ENCODE measurements around the gene NDUFS2.
"Not testable (repeated sequence)": the region's sequence is repeated elsewhere in the genome, so short reads cannot be mapped to it uniquely, and the experiment has no call there.

NDUFS2 gene

GRCh38 chr1:161216945-161217712 lies 15.0 kb downstream of the NDUFS2 start:
- peaks cover 17% of the 10 kb centered on the region for H3K27me3 Mint-ChIP-seq
- no peak overlapping the region for H3K4me3 Mint-ChIP-seq
- H3K4me1 Mint-ChIP-seq, result peaks cover 27% of the 10 kb centered on the region
- H3K9me3 Mint-ChIP-seq, result no peaks in the 10 kb centered on the region
- peaks cover 29% of the 10 kb centered on the region for H3K36me3 Mint-ChIP-seq
- peak; percentile 91 for ATAC-seq
- H3K27ac Mint-ChIP-seq, result no peak overlapping the region

GRCh38 chr1:161217831-161218230 lies 15.7 kb downstream of the NDUFS2 start:
- H3K27me3 Mint-ChIP-seq, result peaks cover 24% of the 10 kb centered on the region
- H3K9me3 Mint-ChIP-seq, result no peaks in the 10 kb centered on the region
- peaks cover 25% of the 10 kb centered on the region for H3K36me3 Mint-ChIP-seq
- H3K4me1 Mint-ChIP-seq, result peaks cover 27% of the 10 kb centered on the region
- H3K27ac Mint-ChIP-seq, result no peak overlapping the region
- no peak for ATAC-seq
- no peak overlapping the region for H3K4me3 Mint-ChIP-seq

- H3K4me1 Mint-ChIP-seq, result peaks cover 27% of the 10 kb centered on the region
- no peak overlapping the region for H3K4me3 Mint-ChIP-seq
- H3K9me3 Mint-ChIP-seq, result no peaks in the 10 kb centered on the region
- no peak overlapping the region for H3K27ac Mint-ChIP-seq
- peaks cover 18% of the 10 kb centered on the region for H3K36me3 Mint-ChIP-seq
- ATAC-seq, result no peak
- peaks cover 30% of the 10 kb centered on the region for H3K27me3 Mint-ChIP-seq
Measured at GRCh38 chr1:161218301-161219077, 16.3 kb downstream of the NDUFS2 start.

- H3K27me3 Mint-ChIP-seq, result peaks cover 38% of the 10 kb centered on the region
Measured at GRCh38 chr1:161219078-161219892, 17.1 kb downstream of the NDUFS2 start.

GRCh38 chr1:161220002-161220401 lies 17.8 kb downstream of the NDUFS2 start:
- H3K27ac Mint-ChIP-seq, result no peak overlapping the region
- H3K4me3 Mint-ChIP-seq, result no peak overlapping the region
- peaks cover 38% of the 10 kb centered on the region for H3K27me3 Mint-ChIP-seq
- H3K9me3 Mint-ChIP-seq, result no peaks in the 10 kb centered on the region
- no peak for ATAC-seq
- peaks cover 28% of the 10 kb centered on the region for H3K4me1 Mint-ChIP-seq
- peaks cover 3% of the 10 kb centered on the region for H3K36me3 Mint-ChIP-seq

More at GRCh38 chr1:161219078-161219892, 17.1 kb downstream of the NDUFS2 start:
- Mint-ChIP-seq H3K36me3 (peaks cover 10% of the 10 kb centered on the region), H3K4me3 (no peak overlapping the region), H3K4me1 (peaks cover 27% of the 10 kb centered on the region), H3K9me3 (no peaks in the 10 kb centered on the region), H3K27ac (no peak overlapping the region)
- ATAC-seq, result no peak

GRCh38 chr1:161222175-161223019 lies 20.2 kb downstream of the NDUFS2 start:
- Mint-ChIP-seq H3K9me3 (no peaks in the 10 kb centered on the region), H3K4me1 (peaks cover 38% of the 10 kb centered on the region), H3K36me3 (no peaks in the 10 kb centered on the region), H3K4me3 (no peak overlapping the region), H3K27ac (no peak overlapping the region), H3K27me3 (peaks cover 38% of the 10 kb centered on the region)
- no peak for ATAC-seq

- H3K4me1 Mint-ChIP-seq, result peaks cover 30% of the 10 kb centered on the region
- no peaks in the 10 kb centered on the region for H3K9me3 Mint-ChIP-seq
- ATAC-seq, result no peak
- no peak overlapping the region for H3K27ac Mint-ChIP-seq
- peaks cover 27% of the 10 kb centered on the region for H3K27me3 Mint-ChIP-seq
- no peak overlapping the region for H3K4me3 Mint-ChIP-seq
- peaks cover 13% of the 10 kb centered on the region for H3K36me3 Mint-ChIP-seq
Measured at GRCh38 chr1:161223805-161224694, 21.9 kb downstream of the NDUFS2 start.

GRCh38 chr1:161224695-161225087 lies 22.5 kb downstream of the NDUFS2 start:
- Mint-ChIP-seq H3K4me1 (peaks cover 30% of the 10 kb centered on the region), H3K36me3 (peaks cover 20% of the 10 kb centered on the region), H3K27me3 (peaks cover 27% of the 10 kb centered on the region)
- not testable (repeated sequence) for H3K9me3 Mint-ChIP-seq, H3K27ac Mint-ChIP-seq, H3K4me3 Mint-ChIP-seq, ATAC-seq

GRCh38 chr1:161225178-161225533 lies 23.0 kb downstream of the NDUFS2 start:
- ATAC-seq, result no peak
- peaks cover 30% of the 10 kb centered on the region for H3K4me1 Mint-ChIP-seq
- H3K27me3 Mint-ChIP-seq, result peaks cover 27% of the 10 kb centered on the region

GRCh38 chr1:161225534-161226319 lies 23.6 kb downstream of the NDUFS2 start, which contains the start of gene TOMM40L:
Gene TOMM40L, plus strand, starts transcription at chr1:161226060. Its CDS starts 430 bp downstream, at chr1:161226490.
- Mint-ChIP-seq H3K27ac (peak within 1 kb of the TSS; percentile 93), H3K36me3 (peaks cover 28% of the 10 kb centered on the region), H3K27me3 (peaks cover 27% of the 10 kb centered on the region), H3K4me3 (peak within 1 kb of the TSS; percentile 100), H3K4me1 (peaks cover 30% of the 10 kb centered on the region), H3K9me3 (no peaks in the 10 kb centered on the region)
- ATAC-seq, result peak; percentile 99

More at GRCh38 chr1:161225178-161225533, 23.0 kb downstream of the NDUFS2 start:
- Mint-ChIP-seq H3K36me3 (peaks cover 22% of the 10 kb centered on the region), H3K27ac (no peak overlapping the region), H3K4me3 (no peak overlapping the region), H3K9me3 (no peaks in the 10 kb centered on the region)

- peaks cover 30% of the 10 kb centered on the region for H3K4me1 Mint-ChIP-seq
- H3K9me3 Mint-ChIP-seq, result no peaks in the 10 kb centered on the region
- peak overlapping the region; percentile 93 for H3K27ac Mint-ChIP-seq
- H3K27me3 Mint-ChIP-seq, result peaks cover 27% of the 10 kb centered on the region
- peak overlapping the region; percentile 100 for H3K4me3 Mint-ChIP-seq
- peaks cover 30% of the 10 kb centered on the region for H3K36me3 Mint-ChIP-seq
- no peak for ATAC-seq
Measured at GRCh38 chr1:161226320-161226711, 24.1 kb downstream of the NDUFS2 start.

GRCh38 chr1:161226759-161227158 lies 24.6 kb downstream of the NDUFS2 start:
- Mint-ChIP-seq H3K27ac (peak overlapping the region; percentile 93), H3K4me3 (peak overlapping the region; percentile 100), H3K27me3 (peaks cover 25% of the 10 kb centered on the region), H3K9me3 (no peaks in the 10 kb centered on the region), H3K36me3 (peaks cover 30% of the 10 kb centered on the region), H3K4me1 (peaks cover 30% of the 10 kb centered on the region)
- no peak for ATAC-seq
